ENCODE measurements around the gene ECE2.

GRCh38 chr3:184314700-184315542 lies 39.1 kb downstream of the ECE2 start:
- TF ChIP-seq EZH2phosphoT487 (IDR thresholded peaks at IDR 0.05; ENCODE audit: borderline replicate concordance, low read length) = no peak
- TF ChIP-seq CTCF (IDR thresholded peaks at IDR 0.05; ENCODE audit: low read depth, low read length, poor library complexity, severe bottlenecking) = no peak

All from DOHH2 (cell line).